Hypothalamus (tissue), 51 donors: ENCODE measurements around the gene ZNF217.
"Not testable (repeated sequence)": the region's sequence is repeated elsewhere in the genome, so short reads cannot be mapped to it uniquely, and the experiment has no call there.

ENCODE experiments used
- DNase-seq, 51 donors: peaks; one replicate each; lab custom pipeline; 2025; lab: John Stamatoyannopoulos, UW

ZNF217 gene

DNA sequence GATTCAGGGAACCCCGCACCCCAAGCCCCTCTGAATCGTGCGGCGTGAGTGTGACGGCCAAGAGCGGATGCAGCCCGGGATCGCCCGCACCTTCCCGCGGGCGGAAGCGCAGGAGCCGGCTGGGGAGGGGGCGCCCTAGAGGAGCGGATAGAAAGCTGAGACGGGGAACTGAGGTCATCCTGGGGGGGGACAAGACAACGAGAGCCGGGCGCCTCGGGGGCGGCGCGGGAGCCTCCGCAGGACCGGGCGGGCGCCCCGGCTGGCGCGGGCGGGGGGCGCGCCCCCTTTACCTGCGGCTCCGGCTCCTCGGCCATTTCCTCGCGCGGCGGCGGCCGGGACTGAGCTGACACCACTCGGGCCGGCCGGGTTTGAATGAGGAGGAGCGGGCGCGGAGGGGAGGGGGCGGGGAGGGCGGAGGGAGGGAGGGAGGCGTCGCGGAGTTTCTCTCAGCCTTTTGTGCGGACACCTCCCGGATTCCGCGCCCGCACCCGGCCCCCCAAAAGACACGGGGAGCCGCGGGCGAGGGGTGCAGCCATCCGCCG is at the start of gene ZNF217:
Gene ZNF217, minus strand, starts transcription at position 374 of the 542 bp plus-strand sequence. CDS start 11,013 bp downstream, outside the sequence.
- DNase-seq = peak in 30 of 51 donors; percentile 22 to 76 (median 52)

- peak in 1 of 51 donors; percentile 5 for DNase-seq
Measured at GRCh38 chr20:53643031-53643832, 49.6 kb upstream of the ZNF217 start.

DNA sequence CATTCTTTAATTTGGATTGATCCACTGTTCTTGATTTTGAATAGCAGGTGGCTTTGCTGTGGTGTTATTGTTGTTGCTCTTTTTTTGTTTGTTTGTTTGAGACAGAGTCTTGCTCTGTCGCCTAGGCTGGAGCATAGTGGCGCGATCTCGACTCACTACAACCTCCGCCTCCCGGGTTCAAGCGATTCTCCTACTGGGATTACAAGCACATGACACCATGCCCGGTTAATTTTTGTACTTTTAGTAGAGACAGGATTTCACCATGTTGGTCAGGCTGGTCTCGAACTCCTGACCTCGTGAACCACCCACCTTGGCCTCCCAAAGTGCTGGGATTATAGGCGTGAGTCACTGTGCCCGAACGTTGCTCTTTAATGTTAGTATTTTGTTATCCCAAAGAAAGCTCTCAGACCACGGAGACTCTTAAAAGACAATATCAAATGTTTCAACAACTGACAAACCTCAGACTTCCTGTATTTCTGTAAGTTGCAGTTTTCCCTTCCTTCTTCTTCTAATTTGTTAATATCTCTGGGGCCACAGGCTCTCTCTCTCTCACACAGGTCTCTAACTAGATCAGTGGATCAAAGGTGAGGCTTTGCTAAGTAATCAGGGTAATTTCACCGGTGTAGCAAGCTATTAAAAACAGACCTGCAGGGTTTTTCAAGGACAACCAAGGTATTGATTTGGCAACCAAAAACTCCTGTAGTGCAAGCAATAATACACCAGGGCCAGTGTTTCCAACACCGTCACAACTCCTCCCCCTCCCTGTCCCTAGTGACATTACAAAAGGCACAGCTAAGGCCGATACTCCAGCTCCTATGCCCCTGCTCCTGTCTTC is 48.8 kb upstream of the ZNF217 start:
- peak in 2 of 51 donors; percentile 7 to 34 for DNase-seq

GRCh38 chr20:53639647-53640440 is 46.2 kb upstream of the ZNF217 start:
- no peak for DNase-seq

DNA sequence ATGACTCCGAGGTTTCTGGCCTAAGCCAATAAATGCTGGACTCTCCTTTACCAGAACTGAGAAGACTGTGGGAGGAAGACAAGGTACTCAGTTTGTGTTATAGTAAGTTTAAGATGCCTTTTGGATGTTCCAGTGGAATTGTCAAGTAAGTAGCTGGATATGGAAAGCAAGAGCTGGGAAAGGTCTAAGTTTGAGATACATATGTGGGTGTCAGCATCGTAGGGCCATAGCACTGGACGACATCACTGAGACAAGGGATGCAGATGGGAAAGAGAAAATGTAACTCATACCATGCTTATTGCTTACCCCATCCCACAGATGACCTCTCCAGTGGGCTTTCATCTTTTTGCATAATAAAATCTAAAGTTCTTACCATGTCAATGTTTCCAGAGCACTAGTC is 45.5 kb upstream of the ZNF217 start:
- no peak for DNase-seq

DNA sequence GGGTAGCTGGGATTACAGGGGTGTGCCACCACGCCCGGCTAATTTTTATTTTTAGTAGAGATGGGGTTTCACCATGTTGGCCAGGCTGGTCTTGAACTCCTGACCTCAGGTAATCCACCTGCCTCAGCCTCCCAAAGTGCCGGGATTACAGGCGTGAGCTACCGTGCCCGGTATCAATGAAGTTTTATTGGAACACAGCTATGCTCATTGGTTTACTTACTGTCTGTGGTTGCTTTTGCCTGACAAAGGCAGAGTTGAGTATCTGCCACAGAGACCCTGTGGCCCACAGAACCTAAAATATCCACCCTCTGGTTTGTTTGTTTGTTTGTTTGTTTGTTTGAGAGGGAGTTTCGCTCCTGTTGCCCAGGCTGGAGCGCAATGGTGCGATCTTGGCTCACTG is 43.7 kb upstream of the ZNF217 start:
- not testable (repeated sequence) for DNase-seq

DNA sequence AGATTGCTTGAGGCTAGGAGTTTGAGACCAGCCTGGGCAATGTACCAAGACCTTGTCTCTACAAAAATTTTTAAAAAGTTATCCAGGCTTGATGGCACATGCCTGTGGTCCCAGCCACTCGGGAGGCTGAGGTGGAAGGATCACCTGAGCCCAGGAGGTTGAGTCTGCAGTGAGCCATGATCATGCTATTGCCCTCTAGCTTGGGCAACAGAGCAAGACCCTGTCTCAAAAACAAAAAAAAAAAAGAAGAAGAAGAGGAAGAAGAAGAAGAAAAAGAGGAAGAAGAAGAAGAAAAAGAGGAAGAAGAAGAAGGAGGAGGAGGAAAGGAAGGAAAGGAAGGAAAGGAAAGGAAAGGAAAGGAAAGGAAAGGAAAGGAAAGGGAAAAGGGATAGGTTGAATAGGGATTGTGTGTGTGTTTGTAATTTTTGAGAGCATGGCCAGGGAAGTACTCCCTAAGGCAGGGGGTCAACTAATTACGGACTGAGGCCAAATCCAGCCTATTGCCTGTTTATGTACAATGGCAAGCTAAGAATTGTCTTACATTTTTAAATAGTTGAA is 43.0 kb upstream of the ZNF217 start:
- DNase-seq = no peak

- DNase-seq = no peak
Measured at GRCh38 chr20:53635221-53635620, 41.6 kb upstream of the ZNF217 start.

- DNase-seq = no peak
Measured at GRCh38 chr20:53631909-53632662, 38.4 kb upstream of the ZNF217 start.

DNA sequence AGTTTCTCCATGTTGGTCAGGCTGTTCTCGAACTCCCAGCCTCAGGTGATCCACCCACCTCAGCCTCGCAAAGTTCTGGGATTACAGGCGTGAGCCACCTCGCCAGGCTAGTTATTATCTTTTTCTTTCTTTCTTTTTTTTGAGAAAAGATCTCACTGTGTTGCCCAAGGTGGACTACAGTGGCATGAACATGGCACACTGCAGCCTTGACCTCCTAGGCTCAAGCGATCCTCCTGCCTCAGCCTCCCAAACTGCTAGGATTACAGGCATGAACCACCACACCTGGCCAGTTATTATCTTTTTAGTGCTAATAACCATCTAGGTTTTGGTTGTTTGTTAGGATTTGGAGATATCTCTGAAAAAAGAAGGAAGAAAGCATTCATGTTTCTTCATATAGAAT is 35.8 kb upstream of the ZNF217 start:
- DNase-seq = no peak

DNA sequence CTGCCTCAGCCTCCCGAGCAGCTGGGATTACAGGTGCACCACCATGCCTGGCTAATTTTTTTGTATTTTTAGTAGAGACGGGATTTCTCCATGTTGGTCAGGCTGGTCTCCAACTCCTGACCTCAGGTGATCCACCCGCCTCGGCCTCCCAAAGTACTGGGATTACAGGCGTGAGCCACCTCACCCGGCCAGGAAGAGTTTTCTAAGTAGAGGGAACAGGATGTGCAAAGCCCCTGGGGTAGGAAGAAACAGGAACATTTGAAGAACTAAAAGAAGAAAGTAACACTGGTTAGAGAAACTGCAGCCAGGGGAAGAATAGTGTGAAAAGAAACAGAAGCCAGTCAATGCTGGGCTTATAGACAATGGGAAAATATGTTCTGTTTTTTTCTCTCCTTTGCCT is 35.1 kb upstream of the ZNF217 start:
- DNase-seq = not testable (repeated sequence)

DNA sequence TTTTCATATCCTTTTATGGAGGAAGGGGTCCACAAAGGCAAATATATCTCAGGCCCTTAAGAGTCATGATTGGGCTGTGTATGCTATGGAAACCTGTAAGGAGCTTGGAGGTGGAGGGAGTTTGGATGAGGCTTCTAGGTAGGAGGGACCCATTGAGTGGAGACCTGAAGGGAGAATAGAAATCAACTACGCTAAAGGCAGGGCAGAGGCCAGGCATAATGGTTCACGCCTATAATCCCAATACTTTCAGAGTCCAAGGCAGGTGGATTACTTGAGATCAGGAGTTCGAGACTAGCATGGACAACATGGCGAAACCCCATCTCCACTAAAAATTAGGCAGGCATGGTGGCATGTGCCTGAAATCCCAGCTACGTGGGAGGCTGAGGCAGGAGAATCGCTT is 34.4 kb upstream of the ZNF217 start:
- DNase-seq = no peak

DNA sequence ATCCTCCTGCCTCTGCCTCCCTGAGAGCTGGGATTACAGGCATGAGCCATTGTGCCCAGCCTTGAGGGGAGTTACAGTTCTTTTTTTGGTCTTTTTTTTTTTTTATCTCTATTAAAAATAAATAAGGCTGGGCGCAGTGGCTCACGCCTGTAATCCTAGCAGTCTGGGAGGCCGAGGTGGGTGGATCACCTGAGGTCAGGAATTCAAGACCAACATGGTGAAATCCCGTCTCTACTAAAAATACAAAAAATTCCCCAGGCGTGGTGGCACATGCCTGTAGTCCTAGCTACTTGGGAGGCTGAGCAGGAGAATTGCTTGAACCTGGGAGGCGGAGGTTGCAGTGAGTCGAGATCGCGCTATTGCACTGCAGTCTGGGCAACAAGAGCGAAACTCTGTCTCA is 33.4 kb upstream of the ZNF217 start:
- not testable (repeated sequence) for DNase-seq

DNA sequence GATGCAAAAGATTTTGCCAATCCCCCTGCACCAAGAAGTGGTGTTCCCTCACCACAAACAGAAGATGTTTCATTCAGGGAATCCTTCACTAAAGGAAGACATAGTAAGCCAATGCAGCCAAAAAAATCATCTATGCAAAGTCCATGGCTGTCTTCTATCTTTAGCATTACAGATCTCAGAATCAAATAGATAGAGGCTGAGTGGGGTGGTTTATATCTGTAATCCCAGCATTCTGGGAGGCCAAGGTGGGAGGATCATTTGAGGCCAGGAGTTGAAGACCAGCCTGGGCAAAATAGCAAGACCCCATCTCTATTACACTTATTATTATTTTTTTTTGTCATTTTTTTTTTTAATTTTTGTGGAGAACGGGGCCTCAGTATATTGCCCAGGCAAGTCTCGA is 32.9 kb upstream of the ZNF217 start:
- no peak for DNase-seq

DNA sequence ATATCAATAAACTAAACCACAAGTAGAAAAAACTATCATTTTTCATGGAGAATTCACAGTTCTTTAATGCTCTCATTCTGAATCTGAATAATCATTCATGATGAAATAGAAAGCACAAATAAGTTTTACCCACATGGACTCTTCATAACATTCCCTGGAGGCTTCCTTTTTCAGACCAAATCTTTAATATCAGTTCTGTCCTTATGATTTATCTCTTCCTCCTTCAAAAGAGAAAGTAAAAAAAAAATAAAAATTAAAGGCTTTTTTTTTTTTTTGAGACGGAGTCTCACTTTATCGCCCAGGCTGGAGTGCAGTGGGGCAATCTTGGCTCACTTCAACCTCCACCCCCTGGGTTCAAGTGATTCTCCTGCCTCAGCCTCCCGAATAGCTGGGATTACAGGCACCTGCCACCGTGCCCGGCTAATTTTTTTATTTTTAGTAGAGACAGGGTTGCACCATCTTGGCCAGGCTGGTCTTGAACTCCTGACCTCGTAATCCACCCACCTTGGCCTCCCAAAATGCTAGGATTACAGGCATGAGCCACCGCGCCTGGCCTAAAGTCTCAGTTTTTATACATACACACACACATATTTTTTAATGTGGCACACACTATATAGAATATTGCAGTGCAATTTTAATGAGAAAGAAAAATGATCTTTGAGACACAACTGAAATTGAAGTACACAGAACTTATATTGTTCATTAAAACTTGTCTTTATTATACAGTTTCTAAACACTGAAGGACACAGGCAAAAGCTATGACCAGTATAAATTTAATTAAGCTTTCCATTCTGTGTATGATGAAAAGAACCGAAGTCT is 31.9 kb upstream of the ZNF217 start:
- DNase-seq = no peak

DNA sequence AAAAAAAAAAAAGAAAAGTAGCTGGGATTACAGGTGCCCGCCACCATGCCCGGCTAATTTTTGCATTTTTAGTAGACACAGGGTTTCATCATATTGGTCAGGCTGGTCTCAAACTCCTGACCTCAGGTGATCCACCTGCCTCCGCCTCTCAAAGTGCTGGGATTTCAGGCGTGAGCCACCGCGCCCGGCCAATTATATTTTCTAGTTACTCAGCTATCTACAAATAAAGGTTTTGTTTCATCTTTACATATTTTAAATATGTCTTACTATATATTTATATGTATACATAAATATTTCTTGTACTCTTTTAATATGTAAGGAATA is 31.2 kb upstream of the ZNF217 start:
- not testable (repeated sequence) for DNase-seq

DNA sequence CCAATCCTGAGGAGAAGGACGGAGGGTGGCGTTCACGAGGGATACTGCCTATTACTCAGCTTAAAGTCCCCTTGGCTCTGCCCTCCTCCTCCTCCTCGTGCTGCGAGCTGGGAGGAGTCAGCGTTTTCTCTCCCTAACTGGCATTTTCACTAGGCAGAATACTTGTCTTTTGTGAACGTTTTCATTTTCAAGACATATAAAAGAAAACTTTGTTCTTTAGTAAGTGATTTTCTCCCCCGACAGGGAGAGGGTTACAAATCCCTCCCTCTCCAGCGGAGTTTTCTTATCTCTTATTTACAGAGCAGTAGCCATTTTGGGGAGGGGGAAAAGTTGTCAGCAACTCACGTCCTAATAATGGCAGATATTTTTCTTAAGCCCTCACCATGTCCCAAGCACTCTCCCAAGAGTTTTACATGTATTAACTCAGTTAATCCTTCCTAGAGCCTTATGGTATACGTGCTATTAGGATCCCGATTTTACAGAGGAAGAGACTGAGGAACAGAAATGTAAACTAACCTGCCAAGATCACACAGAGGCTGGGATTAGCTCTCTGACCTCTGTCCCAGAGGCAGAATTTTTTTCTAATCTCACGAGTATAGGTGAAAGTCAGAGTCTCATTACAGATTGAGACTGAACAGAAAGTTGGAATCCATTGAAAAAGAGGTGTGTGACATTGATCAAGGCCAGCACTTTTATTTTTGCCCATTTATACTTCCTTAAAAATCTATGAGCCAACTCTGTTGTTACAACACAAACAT is 30.0 kb upstream of the ZNF217 start:
- DNase-seq = peak in 35 of 51 donors; percentile 5 to 58 (median 28)

GRCh38 chr20:53623134-53623453 is 29.5 kb upstream of the ZNF217 start:
- no peak for DNase-seq
